Measurements from ENCODE around the gene FRS3. TPM values are rescaled to one million over a fixed set of nuclear protein-coding genes. Genes with fewer than 3 reads are reported as not detected.
"Not testable (repeated sequence)": the region's sequence is repeated elsewhere in the genome, so short reads cannot be mapped to it uniquely, and the experiment has no call there.

The FRS3 gene
- total RNA-seq, 1 donor = 8.9 TPM

DNA sequence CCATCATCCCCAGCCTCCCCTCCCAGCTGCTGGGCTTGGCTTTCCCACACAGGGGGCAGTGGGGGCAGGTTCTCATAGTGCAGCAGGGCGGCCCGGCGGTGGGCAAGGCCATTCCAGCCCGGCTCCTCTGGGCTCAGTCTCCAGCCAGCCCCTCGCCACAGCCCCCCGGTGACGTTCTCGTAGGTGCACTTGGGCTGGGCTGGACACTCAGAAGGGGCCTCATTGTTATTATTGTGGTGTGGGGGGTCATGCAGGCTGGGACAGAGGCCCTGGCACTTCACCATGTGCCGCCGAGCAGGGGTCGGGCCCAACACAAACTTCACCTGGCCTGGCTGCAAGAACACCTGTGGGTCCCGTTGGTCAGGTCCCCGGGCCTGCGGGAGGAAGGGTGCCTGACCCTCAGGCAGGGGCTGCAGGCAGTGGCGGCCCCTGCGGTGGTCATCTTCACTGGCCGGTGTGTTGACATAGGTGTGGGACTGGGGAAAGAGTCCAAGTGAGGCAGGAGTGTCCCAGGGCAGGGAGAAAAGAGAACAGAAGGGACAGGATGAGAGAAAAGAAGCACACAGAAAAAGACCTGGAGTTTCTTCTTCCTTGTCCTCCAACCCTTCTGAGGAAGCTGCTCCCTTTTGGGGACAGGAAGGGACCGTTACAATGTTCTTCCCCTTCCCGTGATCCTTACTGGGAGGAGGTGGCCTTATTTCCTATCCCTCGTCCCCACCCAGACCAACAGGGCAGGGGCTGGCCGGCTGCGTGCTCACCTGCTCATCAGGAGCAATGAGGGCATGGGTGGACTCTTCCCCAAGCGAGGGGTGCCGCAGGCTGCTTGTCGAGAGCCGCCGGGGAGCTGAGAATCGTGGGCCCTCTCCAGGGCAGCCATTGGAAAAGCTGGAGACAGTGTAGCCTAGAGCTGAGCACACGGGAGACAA lies 8.4 kb downstream of the FRS3 start:
- no peak for DNase-seq (ENCODE audit: low read depth in 2 of 3, low spot score in 2 of 3)

DNA sequence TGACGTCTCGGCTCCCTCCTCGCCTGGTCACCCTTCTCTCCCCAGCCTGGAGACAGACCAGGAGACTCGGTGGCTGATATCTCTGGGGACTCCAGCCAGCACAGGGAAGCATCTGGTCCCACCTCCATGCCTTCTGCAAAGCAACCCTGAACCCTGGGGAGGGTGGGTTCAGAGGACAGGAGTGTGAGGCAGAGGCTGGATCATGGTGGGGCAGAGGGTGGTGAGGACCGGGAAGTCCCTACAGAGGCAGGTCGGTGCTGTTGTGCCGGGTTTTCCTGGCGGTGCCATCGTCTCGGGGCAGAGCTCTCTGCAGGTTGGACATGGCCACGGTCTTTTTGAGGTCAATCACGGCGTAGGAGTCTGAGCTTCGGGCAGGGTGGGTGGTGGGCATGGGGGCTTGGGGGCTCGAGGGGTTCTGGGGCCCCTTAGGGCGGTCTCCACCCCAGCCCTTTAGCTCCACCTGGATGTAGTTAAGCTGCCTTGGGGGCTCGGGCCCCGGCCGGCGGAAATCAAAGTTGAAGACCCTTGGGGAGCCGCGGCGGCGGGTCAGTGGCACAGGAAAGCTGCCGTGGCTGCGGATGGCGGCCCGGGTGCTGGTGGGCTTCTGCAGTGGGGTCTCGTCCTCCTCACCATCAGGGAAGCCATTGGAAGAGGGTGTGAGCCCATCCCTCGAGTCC lies 9.2 kb downstream of the FRS3 start:
- no peak for DNase-seq (ENCODE audit: low read depth in 2 of 3, low spot score in 2 of 3)

- DNase-seq (ENCODE audit: low read depth in 2 of 3, low spot score in 2 of 3) = no peak
These were observed 10.3 kb downstream of the FRS3 start for GRCh38 chr6:41769376-41769775.

DNA sequence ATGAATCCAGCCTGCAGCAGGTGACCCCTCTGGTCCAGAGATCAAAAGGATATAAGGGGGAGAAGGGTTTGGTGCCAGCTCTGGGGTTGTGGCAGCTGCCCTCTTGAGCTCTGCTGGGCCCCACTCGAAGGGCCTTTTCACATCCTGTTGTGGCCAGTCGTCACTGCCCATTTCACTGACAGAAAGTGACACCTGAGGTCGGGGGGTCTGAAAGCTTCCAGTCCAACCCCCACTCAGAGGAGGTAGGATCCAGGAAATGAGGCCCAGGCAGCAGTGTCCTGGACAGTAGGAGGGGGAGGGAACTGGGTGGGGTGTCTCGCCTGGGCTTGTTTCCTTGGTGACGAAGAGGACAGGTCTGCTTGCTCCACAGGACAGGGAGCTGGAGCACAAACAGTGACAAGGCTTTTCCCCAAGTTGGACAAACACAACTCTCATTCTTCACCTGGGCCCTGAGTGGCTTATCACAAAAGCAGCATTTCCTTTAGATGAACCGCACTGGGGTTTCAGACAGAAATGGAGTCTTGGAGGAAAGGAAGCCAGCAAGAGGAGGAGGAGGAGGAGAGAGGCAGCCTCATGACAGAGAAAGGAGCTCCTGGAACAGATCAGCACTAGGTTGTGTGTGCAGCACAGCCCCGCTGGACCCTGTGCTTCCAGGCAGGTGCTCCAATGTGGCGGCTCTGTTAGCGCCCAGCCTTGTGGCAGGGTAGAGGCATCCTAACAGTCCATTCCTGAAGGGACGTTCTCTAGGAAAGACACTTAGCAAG lies 11.0 kb downstream of the FRS3 start:
- DNase-seq (ENCODE audit: low read depth in 2 of 3, low spot score in 2 of 3) = peak in 2 of 3 donors; percentile 71 to 84

- DNase-seq (ENCODE audit: low read depth in 2 of 3, low spot score in 2 of 3) = peak in 2 of 3 donors; percentile 77 to 89
These were observed 12.4 kb downstream of the FRS3 start for GRCh38 chr6:41767112-41767833.

DNA sequence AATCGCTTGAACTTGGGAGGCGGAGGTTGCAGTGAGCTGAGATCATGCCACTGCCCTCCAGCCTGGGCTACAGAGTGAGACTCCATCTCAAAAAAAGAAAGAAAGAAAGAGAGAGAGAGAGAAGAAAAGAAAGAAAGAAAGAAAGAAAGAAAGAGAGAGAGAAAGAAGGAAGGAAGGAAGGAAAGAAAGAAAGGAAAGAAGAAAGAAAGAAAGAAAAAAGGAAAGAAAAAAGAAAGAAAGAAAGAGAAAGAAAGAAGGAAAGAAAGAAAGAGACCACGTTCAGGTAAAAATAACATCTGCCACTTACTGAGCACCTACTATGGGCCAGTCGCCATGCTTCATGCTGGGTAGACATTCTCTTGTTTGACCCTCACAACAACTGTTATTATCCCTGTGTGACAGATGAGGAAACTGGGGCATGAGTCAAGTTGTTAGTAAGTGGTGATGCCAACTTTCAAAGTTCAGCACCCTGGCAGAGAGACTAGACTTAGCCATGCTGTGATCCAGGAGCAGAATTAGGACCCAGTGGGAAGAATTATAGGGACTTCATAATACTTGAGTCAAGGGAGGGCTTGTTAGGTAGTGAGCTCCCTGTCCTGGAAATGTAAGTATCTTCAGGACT lies 13.5 kb downstream of the FRS3 start:
- DNase-seq (ENCODE audit: low read depth in 2 of 3, low spot score in 2 of 3) = not testable (repeated sequence)

GRCh38 chr6:41763470-41763869 lies 16.2 kb downstream of the FRS3 start:
- DNase-seq (ENCODE audit: low read depth in 2 of 3, low spot score in 2 of 3) = peak in 2 of 3 donors; percentile 31 to 71

GRCh38 chr6:41759905-41760579 lies 19.7 kb downstream of the FRS3 start:
- DNase-seq (ENCODE audit: low read depth in 2 of 3, low spot score in 2 of 3) = no peak

GRCh38 chr6:41759106-41759904 lies 20.4 kb downstream of the FRS3 start:
- DNase-seq (ENCODE audit: low read depth in 2 of 3, low spot score in 2 of 3) = no peak

DNA sequence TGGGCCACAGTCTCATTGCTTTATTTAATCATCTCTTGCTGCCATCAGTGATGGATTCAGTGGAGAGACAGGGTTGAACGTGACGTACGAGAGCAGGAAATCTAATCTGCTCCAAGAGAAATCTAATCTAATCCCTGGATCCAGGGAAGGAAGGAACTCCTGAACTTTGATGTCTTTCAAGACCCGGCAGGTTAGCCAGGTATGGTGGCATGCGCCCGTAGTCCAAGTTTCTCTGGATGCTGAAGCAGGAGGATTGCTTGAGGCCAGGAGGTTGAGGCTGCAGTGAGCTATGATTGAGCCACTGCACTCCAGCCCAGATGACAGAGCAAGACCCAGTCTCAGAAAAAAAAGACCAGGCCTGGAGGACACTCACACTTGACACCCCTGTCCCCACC lies 21.1 kb downstream of the FRS3 start:
- DNase-seq (ENCODE audit: low read depth in 2 of 3, low spot score in 2 of 3) = no peak

DNA sequence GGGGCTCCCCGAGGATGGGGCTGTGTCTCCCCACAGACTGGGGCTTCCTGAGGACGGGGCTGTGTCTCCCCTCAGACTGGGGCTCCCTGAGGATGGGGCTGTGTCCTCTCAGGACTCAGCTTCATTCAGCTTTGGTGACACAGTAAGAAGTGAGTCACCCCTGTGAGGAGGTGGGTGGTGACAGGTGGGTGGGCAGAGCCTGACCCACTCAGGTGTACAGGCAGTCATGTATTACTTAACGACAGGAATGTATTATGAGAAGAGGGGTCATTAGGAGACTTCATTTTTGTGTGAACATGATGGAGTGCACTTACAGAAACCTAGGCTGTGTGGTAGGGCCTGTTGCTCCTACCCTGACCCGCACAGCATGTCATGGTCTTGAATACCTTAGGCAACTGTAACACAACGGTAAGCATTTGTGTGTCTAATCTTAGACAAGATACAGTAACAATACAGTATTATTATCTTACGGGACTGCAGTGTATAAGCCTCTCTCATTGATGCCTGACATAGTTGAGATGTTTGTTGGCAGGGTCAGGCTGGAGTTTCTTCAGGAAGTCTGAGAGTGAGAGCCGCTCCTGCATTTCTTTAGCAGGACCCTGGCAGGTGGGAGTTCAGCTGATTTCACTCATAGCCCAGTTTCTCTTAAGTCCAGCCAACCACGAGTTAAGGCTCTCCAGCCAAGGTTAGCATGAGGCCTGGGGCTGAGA lies 21.6 kb downstream of the FRS3 start:
- DNase-seq (ENCODE audit: low read depth in 2 of 3, low spot score in 2 of 3) = no peak

- no peak for DNase-seq (ENCODE audit: low read depth in 2 of 3, low spot score in 2 of 3)
These were observed 22.4 kb downstream of the FRS3 start for GRCh38 chr6:41757271-41757670.

DNA sequence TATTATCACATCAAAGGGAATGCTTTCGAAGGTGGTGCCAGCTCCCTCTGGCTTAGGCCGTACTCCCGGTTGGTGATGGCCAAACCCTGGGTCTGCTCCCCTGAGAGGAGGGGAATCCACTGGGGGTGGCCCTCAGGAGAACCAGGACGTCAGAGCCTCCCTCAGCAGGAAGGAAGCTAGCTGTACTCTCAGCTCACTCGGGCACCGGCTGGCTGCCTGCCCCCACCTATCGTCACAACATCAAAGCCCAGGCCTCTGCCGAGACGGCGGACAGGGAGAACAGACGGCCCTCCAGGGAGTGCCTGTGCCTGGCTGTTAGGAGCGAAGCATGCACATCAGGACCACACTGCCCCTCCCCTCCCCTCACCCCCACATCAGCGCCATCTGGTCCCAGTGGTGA lies 23.3 kb downstream of the FRS3 start:
- peak in 1 of 3 donors; percentile 38 for DNase-seq (ENCODE audit: low read depth in 2 of 3, low spot score in 2 of 3)

DNA sequence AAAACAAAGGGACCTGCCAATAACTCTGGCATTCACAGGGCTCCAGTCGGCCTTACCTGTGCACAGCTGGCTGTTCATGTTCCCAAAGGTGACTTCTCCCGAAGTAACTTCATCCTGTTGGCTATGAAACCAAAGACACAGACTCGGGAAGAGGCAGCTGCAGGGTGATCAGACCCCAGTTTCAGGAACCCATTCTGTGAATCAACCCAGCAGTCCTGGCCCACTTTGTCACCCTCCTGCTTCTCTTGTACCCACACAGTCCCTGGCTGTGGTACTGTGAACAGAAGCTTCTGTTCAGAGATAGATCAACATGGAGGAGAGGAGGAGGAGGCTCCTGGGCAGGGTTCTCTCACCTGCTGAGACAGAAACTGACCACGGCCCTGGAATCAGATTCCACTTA lies 23.8 kb downstream of the FRS3 start:
- DNase-seq (ENCODE audit: low read depth in 2 of 3, low spot score in 2 of 3) = no peak

DNA sequence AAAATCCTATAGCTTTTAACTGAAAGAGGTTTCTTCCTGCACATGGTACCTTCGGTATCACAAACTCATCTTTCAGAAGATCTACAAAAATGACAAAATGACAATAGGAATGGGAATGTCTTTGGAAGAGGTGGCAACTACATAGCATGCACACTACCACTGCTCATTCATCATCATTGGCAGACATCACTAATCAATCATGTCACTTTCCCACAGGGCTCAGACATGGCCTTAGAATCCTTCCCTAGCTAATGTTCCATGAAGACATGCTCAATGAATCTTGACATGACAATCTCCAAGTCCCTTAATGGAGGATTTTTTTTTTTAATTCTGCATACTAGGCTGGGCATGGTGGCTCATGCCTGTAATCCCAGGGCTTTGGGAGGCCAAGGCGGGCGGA lies 29.3 kb downstream of the FRS3 start:
- DNase-seq (ENCODE audit: low read depth in 2 of 3, low spot score in 2 of 3) = no peak

DNA sequence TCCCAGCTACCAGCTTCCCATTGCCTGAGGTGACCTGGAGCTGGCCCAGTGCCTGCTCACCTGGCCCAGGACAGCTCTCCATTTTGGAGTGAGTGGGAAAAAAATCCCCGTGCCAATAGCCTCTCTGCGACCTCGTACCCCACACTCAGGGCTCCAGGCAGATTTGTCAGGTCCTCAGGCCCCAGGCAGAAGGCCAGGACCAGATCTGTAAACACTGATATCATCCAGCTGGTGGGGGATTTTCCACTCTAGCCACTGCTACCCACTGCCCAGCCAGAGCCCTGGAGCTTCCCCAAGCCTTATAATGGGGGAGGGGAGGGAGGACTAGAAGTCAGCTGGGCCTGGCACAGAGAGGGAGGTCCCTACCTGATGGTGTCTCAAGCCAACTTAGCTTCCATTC lies 31.2 kb downstream of the FRS3 start:
- no peak for DNase-seq (ENCODE audit: low read depth in 2 of 3, low spot score in 2 of 3)

DNA sequence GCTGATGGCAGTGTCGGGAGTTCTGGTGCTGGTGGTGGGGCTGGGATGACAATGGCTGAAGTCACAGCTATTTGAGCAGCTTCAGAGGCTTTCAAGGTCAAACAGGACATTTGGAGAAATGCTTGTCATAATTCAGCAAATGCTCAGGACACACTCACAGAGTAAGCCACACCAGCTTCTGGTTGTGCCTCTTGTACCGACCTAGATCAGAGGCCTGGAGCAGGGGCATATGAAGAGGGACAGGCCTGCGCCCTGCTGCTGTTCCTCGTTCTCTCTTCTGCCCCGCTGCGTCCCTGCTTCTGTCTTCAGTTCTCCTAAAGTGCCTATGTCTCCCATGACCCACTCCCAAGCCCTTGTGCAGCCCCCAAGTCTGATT lies 31.6 kb downstream of the FRS3 start:
- DNase-seq (ENCODE audit: low read depth in 2 of 3, low spot score in 2 of 3) = no peak

Data from hematopoietic multipotent progenitor cell (in vitro differentiated cells).